Mammary epithelial cell (primary cell): ENCODE results near the gene DNAJA1.

ENCODE experiments used
- EZH2 ChIP-seq: IDR thresholded peaks from 2 replicates; pipeline ENCODE4 v1.6.1; 2012; ENCODE audit warnings: low read length, inconsistent platforms, borderline replicate concordance
- TF ChIP-seq, protein P1 (sequence below), 2 donors: IDR thresholded peaks in 1 of 2; conservative IDR thresholded peaks in 1 of 2; 2 replicates each; pipeline ENCODE4 v1.5.1; 2011 to 2012; ENCODE audit warnings: inconsistent platforms in 2 of 2, low read length in 2 of 2, mild to moderate bottlenecking in 2 of 2, control low read depth in 1 of 2, low read depth in 1 of 2; ENCODE audit not compliant: insufficient read depth in 1 of 2; ENCODE audit errors: extremely low read depth in 1 of 2

DNA sequence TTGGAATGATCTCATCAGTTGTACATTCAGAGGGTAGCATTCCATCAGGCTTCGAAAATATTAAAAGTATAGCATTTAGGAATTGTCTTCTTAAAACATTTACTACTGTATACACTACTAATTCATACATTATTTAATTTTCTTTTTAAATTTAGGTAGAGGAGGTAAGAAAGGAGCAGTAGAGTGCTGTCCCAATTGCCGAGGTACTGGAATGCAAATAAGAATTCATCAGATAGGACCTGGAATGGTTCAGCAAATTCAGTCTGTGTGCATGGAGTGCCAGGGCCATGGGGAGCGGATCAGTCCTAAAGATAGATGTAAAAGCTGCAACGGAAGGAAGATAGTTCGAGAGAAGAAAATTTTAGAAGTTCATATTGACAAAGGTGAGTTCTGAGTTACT is 5.2 kb downstream of the DNAJA1 start:
- TF ChIP-seq, protein P1, sequence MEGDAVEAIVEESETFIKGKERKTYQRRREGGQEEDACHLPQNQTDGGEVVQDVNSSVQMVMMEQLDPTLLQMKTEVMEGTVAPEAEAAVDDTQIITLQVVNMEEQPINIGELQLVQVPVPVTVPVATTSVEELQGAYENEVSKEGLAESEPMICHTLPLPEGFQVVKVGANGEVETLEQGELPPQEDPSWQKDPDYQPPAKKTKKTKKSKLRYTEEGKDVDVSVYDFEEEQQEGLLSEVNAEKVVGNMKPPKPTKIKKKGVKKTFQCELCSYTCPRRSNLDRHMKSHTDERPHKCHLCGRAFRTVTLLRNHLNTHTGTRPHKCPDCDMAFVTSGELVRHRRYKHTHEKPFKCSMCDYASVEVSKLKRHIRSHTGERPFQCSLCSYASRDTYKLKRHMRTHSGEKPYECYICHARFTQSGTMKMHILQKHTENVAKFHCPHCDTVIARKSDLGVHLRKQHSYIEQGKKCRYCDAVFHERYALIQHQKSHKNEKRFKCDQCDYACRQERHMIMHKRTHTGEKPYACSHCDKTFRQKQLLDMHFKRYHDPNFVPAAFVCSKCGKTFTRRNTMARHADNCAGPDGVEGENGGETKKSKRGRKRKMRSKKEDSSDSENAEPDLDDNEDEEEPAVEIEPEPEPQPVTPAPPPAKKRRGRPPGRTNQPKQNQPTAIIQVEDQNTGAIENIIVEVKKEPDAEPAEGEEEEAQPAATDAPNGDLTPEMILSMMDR (conservative IDR thresholded peaks at IDR 0.05 in 1 of 2, IDR thresholded peaks at IDR 0.05 in 1 of 2; ENCODE audit: extremely low read depth in 1 of 2, insufficient read depth in 1 of 2, low read depth in 1 of 2, low read length in 2 of 2) = no peak
- TF ChIP-seq EZH2 = no peak
